Measurements from ENCODE around the gene P2RY2. TPM values are rescaled to one million over a fixed set of nuclear protein-coding genes. Genes with fewer than 3 reads are reported as not detected.
"Not testable (repeated sequence)": the region's sequence is repeated elsewhere in the genome, so short reads cannot be mapped to it uniquely, and the experiment has no call there.

Gene P2RY2
- polyA plus RNA-seq, 3 donors, result 2.8 to 24.1 (median 12.7) TPM

GRCh38 chr11:73270855-73271477, 52.9 kb downstream of the P2RY2 start:
- Histone ChIP-seq H3K27ac (ENCODE audit: low read depth in 1 of 2, low read length in 2 of 2) (peak overlapping the region in 1 of 2 donors; percentile 69), H3K4me3 (replicated peaks in 1 of 3; ENCODE audit: low read depth in 2 of 3, low read length in 3 of 3) (no peak overlapping the region), H3K27me3 (ENCODE audit: control insufficient read depth in 2 of 2, insufficient read depth in 2 of 2, low read length in 2 of 2) (peaks cover 0 to 6% of the 10 kb centered on the region in 2 donors), H3K4me1 (ENCODE audit: control insufficient read depth in 1 of 2, insufficient read depth in 2 of 2, low read length in 2 of 2) (peaks cover 65 to 69% of the 10 kb centered on the region in 2 donors), H4K20me1 (ENCODE audit: insufficient read depth, low read length) (no peaks in the 10 kb centered on the region), H3K79me2 (ENCODE audit: insufficient read depth, low read length) (no peaks in the 10 kb centered on the region), H3K4me2 (replicated peaks; ENCODE audit: extremely low read depth, low read length, poor library complexity, severe bottlenecking) (no peak overlapping the region), H2AFZ (ENCODE audit: insufficient read depth, low read depth, low read length, poor library complexity, severe bottlenecking) (no peak overlapping the region), H3K9ac (ENCODE audit: insufficient read depth, low read length, poor library complexity, severe bottlenecking) (no peak overlapping the region), H3K9me3 (replicated peaks in 1 of 2; ENCODE audit: control insufficient read depth in 1 of 2, insufficient read depth in 1 of 2, low read length in 2 of 2) (no peaks in the 10 kb centered on the region), H3K36me3 (replicated peaks in 1 of 2; ENCODE audit: control insufficient read depth in 1 of 2, insufficient read depth in 2 of 2, low read length in 2 of 2) (no peaks in the 10 kb centered on the region)
- Mint-ChIP-seq H3K9me3 (peaks cover 0 to 5% (median 0%) of the 10 kb centered on the region in 7 donors), H3K36me3 (no peaks in the 10 kb centered on the region), H3K4me3 (peak overlapping the region in 1 of 2 donors; percentile 15), H3K4me1 (peaks cover 68% of the 10 kb centered on the region), H3K27ac (peak overlapping the region in 6 of 7 donors; percentile 14 to 85 (median 64)), H3K27me3 (ENCODE audit: low read depth in 3 of 3) (peaks cover 15 to 17% (median 16%) of the 10 kb centered on the region in 3 donors)
- 93% methylated on average over 4 of the region's 18 CpGs for WGBS (ENCODE audit: insufficient coverage)
- intact Hi-C loops (cut with micrococcal nuclease), result no loop called here
- TF ChIP-seq CTCF (IDR thresholded peaks at IDR 0.05), result no peak
- DNase-seq, result no peak

- H3K9me3 Mint-ChIP-seq; H3K36me3 Mint-ChIP-seq; DNase-seq; H4K20me1 ChIP-seq (ENCODE audit: insufficient read depth, low read length); H3K4me3 ChIP-seq (replicated peaks in 1 of 3; ENCODE audit: low read depth in 2 of 3, low read length in 3 of 3); H3K27me3 ChIP-seq (ENCODE audit: control insufficient read depth in 2 of 2, insufficient read depth in 2 of 2, low read length in 2 of 2); H3K36me3 ChIP-seq (replicated peaks in 1 of 2; ENCODE audit: control insufficient read depth in 1 of 2, insufficient read depth in 2 of 2, low read length in 2 of 2); H3K9ac ChIP-seq (ENCODE audit: insufficient read depth, low read length, poor library complexity, severe bottlenecking); H3K4me3 Mint-ChIP-seq; H2AFZ ChIP-seq (ENCODE audit: insufficient read depth, low read depth, low read length, poor library complexity, severe bottlenecking); H3K79me2 ChIP-seq (ENCODE audit: insufficient read depth, low read length); H3K9me3 ChIP-seq (replicated peaks in 1 of 2; ENCODE audit: control insufficient read depth in 1 of 2, insufficient read depth in 1 of 2, low read length in 2 of 2); intact Hi-C loops (cut with micrococcal nuclease): not testable (repeated sequence)
- 50% methylated on average over 2 of the region's 10 CpGs for WGBS (ENCODE audit: insufficient coverage)
- H3K4me2 ChIP-seq (replicated peaks; ENCODE audit: extremely low read depth, low read length, poor library complexity, severe bottlenecking), result peak overlapping the region; percentile 1
- H3K4me1 ChIP-seq (ENCODE audit: control insufficient read depth in 1 of 2, insufficient read depth in 2 of 2, low read length in 2 of 2), result peaks cover 65 to 70% of the 10 kb centered on the region in 2 donors
- H3K27me3 Mint-ChIP-seq (ENCODE audit: low read depth in 3 of 3), result peaks cover 10 to 12% (median 12%) of the 10 kb centered on the region in 3 donors
- H3K27ac ChIP-seq (ENCODE audit: low read depth in 1 of 2, low read length in 2 of 2), result peak overlapping the region; percentile 36 to 69
- peaks cover 69% of the 10 kb centered on the region for H3K4me1 Mint-ChIP-seq
- peak overlapping the region; percentile 64 to 85 (median 79) for H3K27ac Mint-ChIP-seq
Observed at GRCh38 chr11:73271478-73271865, 53.4 kb downstream of the P2RY2 start.

Data from CD14-positive monocyte (primary cell).